GM23338 (cell line): Measurements from ENCODE around the gene NANP. TPM values are rescaled to one million over a fixed set of nuclear protein-coding genes. Genes with fewer than 3 reads are reported as not detected.

Experiments used
- ATAC-seq: fragments of 200-7000 bp; cut with Tn5 transposase; 3 replicates; pipeline ENCODE4 v1.9.1; 2020
- DNase-seq: peaks from one replicate; pipeline ENCODE4 v3.0.0-alpha.2; 2015; ENCODE audit warnings: low spot score
- H2AFZ ChIP-seq: fragments of 200-600 bp; sonication (generic); 2 replicates; pipeline ENCODE4 v1.8.0; 2016; ENCODE audit warnings: antibody characterized with exemption, mild to moderate bottlenecking, moderate library complexity
- H3F3A ChIP-seq: fragments of 200-600 bp; sonication (generic); replicated peaks from 2 replicates; pipeline ENCODE4 v1.8.0; 2017; ENCODE audit warnings: antibody characterized with exemption, mixed run types, low read depth
- H3K27ac ChIP-seq: fragments of 200-600 bp; sonication (generic); 2 replicates; pipeline ENCODE4 v1.6.1; 2016; ENCODE audit warnings: low read depth
- H3K27me3 ChIP-seq: fragments of 200-600 bp; sonication (generic); 2 replicates; pipeline ENCODE4 v1.8.0; 2016; ENCODE audit warnings: mild to moderate bottlenecking, mixed run types, moderate library complexity; ENCODE audit not compliant: insufficient read depth
- H3K36me3 ChIP-seq: fragments of 200-600 bp; sonication (generic); 2 replicates; pipeline ENCODE4 v1.8.0; 2016; ENCODE audit warnings: mild to moderate bottlenecking; ENCODE audit not compliant: insufficient read depth
- H3K4me1 ChIP-seq: fragments of 200-600 bp; sonication (generic); 2 replicates; pipeline ENCODE4 v1.8.0; 2016; ENCODE audit warnings: mild to moderate bottlenecking, moderate library complexity; ENCODE audit not compliant: insufficient read depth
- H3K4me2 ChIP-seq: fragments of 200-600 bp; sonication (generic); 2 replicates; pipeline ENCODE4 v1.7.1; 2017; ENCODE audit warnings: mixed run types
- H3K4me3 ChIP-seq: fragments of 200-600 bp; sonication (generic); 2 replicates; pipeline ENCODE4 v1.6.1; 2016; ENCODE audit warnings: mixed run types
- H3K79me2 ChIP-seq: fragments of 200-600 bp; sonication (generic); replicated peaks from 2 replicates; pipeline ENCODE4 v1.8.0; 2017; ENCODE audit warnings: mild to moderate bottlenecking; ENCODE audit not compliant: insufficient read depth
- H3K9me2 ChIP-seq: fragments of 200-600 bp; sonication (generic); 2 replicates; pipeline ENCODE4 v1.8.0; 2017; ENCODE audit not compliant: insufficient read depth
- H4K20me1 ChIP-seq: fragments of 200-600 bp; sonication (generic); replicated peaks from 2 replicates; pipeline ENCODE4 v1.8.0; 2017; ENCODE audit warnings: mild to moderate bottlenecking; ENCODE audit not compliant: insufficient read depth
- H3K27ac Mint-ChIP-seq: 2 replicates; pipeline ENCODE4 v1.8.0; 2020; ENCODE audit warnings: inconsistent platforms, mild to moderate bottlenecking, moderate library complexity, mixed read lengths
- H3K27me3 Mint-ChIP-seq: 3 replicates; pipeline ENCODE4 v1.8.0; 2022; ENCODE audit warnings: low read depth, mild to moderate bottlenecking, moderate library complexity, mixed read lengths, inconsistent platforms; ENCODE audit not compliant: insufficient read depth, poor library complexity
- H3K36me3 Mint-ChIP-seq: 3 replicates; pipeline ENCODE4 v1.8.0; 2021; ENCODE audit warnings: low read depth, mild to moderate bottlenecking, inconsistent platforms, moderate library complexity, mixed read lengths
- H3K4me1 Mint-ChIP-seq: 3 replicates; pipeline ENCODE4 v1.8.0; 2020; ENCODE audit warnings: mild to moderate bottlenecking, inconsistent platforms, mixed read lengths
- H3K4me3 Mint-ChIP-seq: 3 replicates; pipeline ENCODE4 v1.8.0; 2021; ENCODE audit warnings: moderate library complexity, mild to moderate bottlenecking, inconsistent platforms, mixed read lengths
- H3K9me3 Mint-ChIP-seq: 3 replicates; pipeline ENCODE4 v1.8.0; 2020; ENCODE audit warnings: moderate library complexity, mild to moderate bottlenecking, inconsistent platforms, mixed read lengths
- CREB1 ChIP-seq: fragments of 250-450 bp; sonication (Bioruptor Pico); IDR thresholded peaks from 2 replicates; pipeline ENCODE4 v1.5.0; 2020; ENCODE audit warnings: low read depth, mild to moderate bottlenecking, moderate library complexity
- CTCF ChIP-seq, 2 experiments: fragments of 200-600 bp in 1 of 2; sonication (generic) in 1 of 2; conservative IDR thresholded peaks; 2 replicates each; pipeline versions ENCODE4 v1.5.1 to v1.6.1; 2016 to 2017; ENCODE audit warnings: antibody characterized with exemption in 2 of 2, low read depth in 2 of 2, mild to moderate bottlenecking in 2 of 2, moderate library complexity in 1 of 2
- ETS1 ChIP-seq: IDR thresholded peaks from 2 replicates; pipeline ENCODE4 v1.6.1; 2016; ENCODE audit warnings: antibody characterized with exemption
- EZH2 ChIP-seq: fragments of 200-600 bp; sonication (generic); IDR thresholded peaks from one replicate; pipeline ENCODE4 v1.8.0; 2017; ENCODE audit warnings: antibody characterized with exemption, mild to moderate bottlenecking, low read depth; ENCODE audit not compliant: unreplicated experiment
- EZH2phosphoT487 ChIP-seq: fragments of 200-600 bp; sonication (generic); IDR thresholded peaks from one replicate; pipeline ENCODE4 v1.8.1; 2018; ENCODE audit warnings: antibody characterized with exemption; ENCODE audit not compliant: unreplicated experiment
- JUNB ChIP-seq: IDR thresholded peaks from one replicate; pipeline ENCODE4 v1.6.1; 2016; ENCODE audit warnings: antibody characterized with exemption; ENCODE audit not compliant: unreplicated experiment
- NANOG ChIP-seq: IDR thresholded peaks from 2 replicates; pipeline ENCODE4 v1.6.1; 2016; ENCODE audit warnings: antibody characterized with exemption, borderline replicate concordance
- POLR2AphosphoS5 ChIP-seq: IDR thresholded peaks from 2 replicates; pipeline ENCODE4 v1.6.1; 2016; ENCODE audit warnings: antibody characterized with exemption, low read depth
- REST ChIP-seq: IDR thresholded peaks from one replicate; pipeline ENCODE4 v1.6.1; 2018; ENCODE audit warnings: antibody characterized with exemption; ENCODE audit not compliant: unreplicated experiment
- STAT1 ChIP-seq: IDR thresholded peaks from one replicate; pipeline ENCODE4 v1.6.1; 2016; ENCODE audit warnings: antibody characterized with exemption; ENCODE audit not compliant: unreplicated experiment
- ZNF114 ChIP-seq: fragments of 250-450 bp; sonication (Bioruptor Pico); IDR thresholded peaks from 2 replicates; pipeline ENCODE4 v1.5.0; 2020; ENCODE audit warnings: mild to moderate bottlenecking, moderate library complexity
- ZNF331 ChIP-seq: fragments of 250-450 bp; sonication (Bioruptor Pico); IDR thresholded peaks from 2 replicates; pipeline ENCODE4 v1.5.0; 2020; ENCODE audit warnings: low read depth, mild to moderate bottlenecking, moderate library complexity
- ZNF462 ChIP-seq: fragments of 250-450 bp; sonication (Bioruptor Pico); IDR thresholded peaks from 2 replicates; pipeline ENCODE4 v1.5.0; 2020; ENCODE audit warnings: mild to moderate bottlenecking, moderate library complexity
- polyA plus RNA-seq: library from polyadenylated mRNA; unstranded; fragments of >200 nt; fragmentation: Nextera tagmentation; extraction: Ambion mirVana; gene quantifications from 2 replicates; pipeline ENCODE4 v1.2.1, GENCODE V29; 2016
- total RNA-seq: library from RNA; depleted of rRNA; stranded (reverse); fragments of >200 nt; shearing (Covaris generic); gene quantifications from 2 replicates; pipeline ENCODE4 v1.2.3, GENCODE V29; 2014

The NANP gene
- total and polyA plus RNA-seq, 2 experiments from 2014 or later = 3.9 to 7.6 TPM

GRCh38 chr20:25644814-25645213 is 21.0 kb upstream of the NANP start:
- Histone ChIP-seq H3K4me3 (no peak overlapping the region), H3K4me2 (no peak overlapping the region), H3K9me2 (no peaks in the 10 kb centered on the region), H3K36me3 (no peaks in the 10 kb centered on the region), H3K27me3 (no peaks in the 10 kb centered on the region), H3F3A (no peaks in the 10 kb centered on the region), H2AFZ (no peak overlapping the region), H3K79me2 (no peaks in the 10 kb centered on the region), H4K20me1 (no peaks in the 10 kb centered on the region), H3K27ac (no peak overlapping the region), H3K4me1 (peaks cover 22% of the 10 kb centered on the region)
- no peak overlapping the region for H3K27ac Mint-ChIP-seq
- peaks cover 18% of the 10 kb centered on the region for H3K4me1 Mint-ChIP-seq
- no peak for DNase-seq
- TF ChIP-seq ZNF114 (CRISPR knock-in tag) = no peak
- TF ChIP-seq NANOG = no peak
- TF ChIP-seq ZNF331 (CRISPR knock-in tag) = no peak
- no peak for TF ChIP-seq ETS1
- no peak for TF ChIP-seq STAT1
- TF ChIP-seq ZNF462 (CRISPR knock-in tag) = no peak
- TF ChIP-seq EZH2phosphoT487 = no peak
- TF ChIP-seq EZH2 = no peak
- TF ChIP-seq CREB1 (CRISPR knock-in tag) = no peak
- no peak for TF ChIP-seq JUNB
- TF ChIP-seq CTCF (conservative IDR thresholded peaks at IDR 0.05; ENCODE audit: low read depth in 2 of 2) = no peak
- TF ChIP-seq REST = no peak
- no peak for TF ChIP-seq POLR2AphosphoS5
- ATAC-seq = no peak
- H3K36me3 Mint-ChIP-seq = peaks cover 24% of the 10 kb centered on the region
- H3K9me3 Mint-ChIP-seq = peaks cover 8% of the 10 kb centered on the region; the same call in 1 of the 3 replicates
- H3K27me3 Mint-ChIP-seq = peaks cover 4% of the 10 kb centered on the region
- no peak overlapping the region for H3K4me3 Mint-ChIP-seq
